Measurements from ENCODE around the gene CTIF.

GRCh38 chr18:48777026-48777743, 238.4 kb downstream of the CTIF start:
- TF ChIP-seq CTCF (IDR thresholded peaks at IDR 0.05) (peak; percentile 47 to 71 (median 49)), POLR2A (IDR thresholded peaks at IDR 0.05) (no peak), POLR2AphosphoS5 (IDR thresholded peaks at IDR 0.05; ENCODE audit: insufficient read depth in 1 of 2, low read depth in 1 of 2) (peak in 1 of 2 donors; percentile 35)
